22Rv1 (cell line): ENCODE results near the gene DAP3.
"Not testable (repeated sequence)": the region's sequence is repeated elsewhere in the genome, so short reads cannot be mapped to it uniquely, and the experiment has no call there.

Source experiments
- H3K27ac ChIP-seq: fragments of 450-650 bp; 2 replicates; pipeline ENCODE4 v1.5.1; 2017
- CTCF ChIP-seq: fragments of 450-650 bp; IDR thresholded peaks from 2 replicates; pipeline ENCODE4 v1.5.1; 2017; ENCODE audit warnings: mild to moderate bottlenecking
- ZFX ChIP-seq: fragments of 450-650 bp; IDR thresholded peaks from 2 replicates; pipeline ENCODE4 v1.6.1; 2017; ENCODE audit warnings: antibody characterized with exemption, borderline replicate concordance

DAP3 gene

GRCh38 chr1:155689081-155689607 lies at the start of gene DAP3:
Gene DAP3, plus strand, starts transcription at chr1:155689091. Its CDS starts 20,689 bp downstream, at chr1:155709780.
- H3K27ac ChIP-seq = peak within 1 kb of the TSS; percentile 84

- no peak overlapping the region for H3K27ac ChIP-seq
- TF ChIP-seq CTCF = no peak
- no peak for TF ChIP-seq ZFX
Measured at GRCh38 chr1:155640367-155640766, 48.5 kb upstream of the DAP3 start.

- not testable (repeated sequence) for H3K27ac ChIP-seq
Measured at GRCh38 chr1:155642559-155643180, 46.2 kb upstream of the DAP3 start.

- no peak for TF ChIP-seq CTCF
- TF ChIP-seq ZFX = no peak
- no peak overlapping the region for H3K27ac ChIP-seq
Measured at GRCh38 chr1:155643230-155643629, 45.7 kb upstream of the DAP3 start.

- no peak for TF ChIP-seq ZFX
- TF ChIP-seq CTCF = no peak
- H3K27ac ChIP-seq = no peak overlapping the region
Measured at GRCh38 chr1:155645034-155645598, 43.8 kb upstream of the DAP3 start.

- H3K27ac ChIP-seq = no peak overlapping the region
- TF ChIP-seq ZFX (no peak), CTCF (no peak)
Measured at GRCh38 chr1:155645648-155646047, 43.2 kb upstream of the DAP3 start.

GRCh38 chr1:155646307-155646706 lies 42.6 kb upstream of the DAP3 start:
- H3K27ac ChIP-seq = no peak overlapping the region
- no peak for TF ChIP-seq CTCF

GRCh38 chr1:155648207-155649147 lies 40.4 kb upstream of the DAP3 start:
- H3K27ac ChIP-seq = no peak overlapping the region
- TF ChIP-seq ZFX = no peak
- TF ChIP-seq CTCF = no peak
